Spinal cord (tissue), 10 donors: ENCODE results near the gene PFDN6. TPM values are rescaled to one million over a fixed set of nuclear protein-coding genes. Genes with fewer than 3 reads are reported as not detected.

Experiments
- DNase-seq, 6 donors: peaks; one replicate each; pipeline versions ENCODE4 v3.0.0 to v3.0.0-alpha.2; 2013 to 2015; ENCODE audit warnings: low spot score in 6 of 6, low read depth in 4 of 6
- H3K27ac ChIP-seq: one replicate; pipeline ENCODE4 v1.5.1; 2013; ENCODE audit warnings: low read depth, low read length, control low read depth
- H3K27me3 ChIP-seq: one replicate; pipeline ENCODE4 v1.6.1; 2013; ENCODE audit warnings: low read length; ENCODE audit not compliant: control insufficient read depth, insufficient read depth
- H3K36me3 ChIP-seq: one replicate; pipeline ENCODE4 v1.6.1; 2013; ENCODE audit warnings: low read length; ENCODE audit not compliant: control insufficient read depth, insufficient read depth
- H3K4me1 ChIP-seq: one replicate; pipeline ENCODE4 v1.6.1; 2013; ENCODE audit warnings: low read length; ENCODE audit not compliant: control insufficient read depth, insufficient read depth
- H3K4me3 ChIP-seq: one replicate; pipeline ENCODE4 v1.5.1; 2013; ENCODE audit warnings: low read depth, low read length, control low read depth
- H3K9me3 ChIP-seq: one replicate; pipeline ENCODE4 v1.6.1; 2013; ENCODE audit warnings: low read length; ENCODE audit not compliant: control insufficient read depth, insufficient read depth
- WGBS: methylation state at CpG from one replicate; pipeline ENCODE4 v1.1.5; 2013; ENCODE audit warnings: missing lambda C conversion rate; ENCODE audit not compliant: insufficient coverage; 5-methylcytosine and 5-hydroxymethylcytosine counted together
- polyA plus RNA-seq, 2 donors: library from polyadenylated mRNA; unstranded; fragments of 120-200 nt; gene quantifications; one replicate each; pipeline ENCODE4 v1.2.1, GENCODE V29; 2013; ENCODE audit not compliant: insufficient read length in 2 of 2
- total RNA-seq, 2 donors: library from RNA; depleted of rRNA in 1 of 2; stranded (reverse); fragments of 120-200 nt in 1 of 2; fragments of >200 nt in 1 of 2; gene quantifications; one replicate each; pipeline versions ENCODE4 v1.2.3 to v1.2.4, GENCODE V29; 2013 to 2014
- donor health status: healthy.

PFDN6 gene
- total and polyA plus RNA-seq, 4 donors = 30.4 to 80.2 (median 66.5) TPM

DNA sequence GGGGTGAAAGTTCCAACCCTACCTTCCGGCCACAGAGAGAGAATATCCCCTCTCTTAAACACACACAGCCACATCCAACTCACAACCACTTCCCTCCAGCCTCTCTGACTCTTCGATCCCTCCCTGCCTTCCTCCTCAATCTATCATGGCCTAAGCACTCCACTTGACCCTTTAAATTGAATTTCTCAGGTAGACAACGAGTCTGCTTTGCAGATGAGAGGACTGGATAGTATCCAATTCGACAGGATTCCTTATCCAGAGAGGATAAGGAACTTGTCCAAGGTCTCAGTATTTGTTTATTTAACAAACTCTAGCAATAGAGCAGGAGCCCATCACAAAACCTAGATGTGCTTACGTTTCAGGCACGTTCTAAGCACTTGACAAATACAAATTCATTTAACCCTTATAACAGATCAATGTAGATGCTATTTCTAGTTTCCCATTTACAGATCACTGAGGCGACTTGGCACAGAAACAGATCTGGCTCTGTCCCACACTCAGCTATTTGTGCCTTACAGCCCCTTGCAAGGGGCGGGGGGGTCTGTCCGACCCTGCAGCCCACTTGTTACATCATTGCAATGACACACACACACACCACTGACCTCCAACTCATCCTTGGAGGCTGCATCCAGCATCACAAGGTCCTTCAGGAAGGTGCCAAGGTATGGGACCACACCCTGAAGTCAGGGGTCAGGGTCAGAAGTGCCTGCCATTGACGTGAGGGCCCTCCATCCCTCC is 4.9 kb downstream of the PFDN6 start:
- DNase-seq = no peak
- H3K4me1 ChIP-seq = peaks cover 26% of the 10 kb centered on the region
- no peaks in the 10 kb centered on the region for H3K27me3 ChIP-seq
- H3K4me3 ChIP-seq = no peak overlapping the region
- H3K9me3 ChIP-seq = no peaks in the 10 kb centered on the region
- 88% methylated on average over 7 of the region's 10 CpGs for WGBS
- peaks cover 57% of the 10 kb centered on the region for H3K36me3 ChIP-seq
- H3K27ac ChIP-seq = no peak overlapping the region

DNA sequence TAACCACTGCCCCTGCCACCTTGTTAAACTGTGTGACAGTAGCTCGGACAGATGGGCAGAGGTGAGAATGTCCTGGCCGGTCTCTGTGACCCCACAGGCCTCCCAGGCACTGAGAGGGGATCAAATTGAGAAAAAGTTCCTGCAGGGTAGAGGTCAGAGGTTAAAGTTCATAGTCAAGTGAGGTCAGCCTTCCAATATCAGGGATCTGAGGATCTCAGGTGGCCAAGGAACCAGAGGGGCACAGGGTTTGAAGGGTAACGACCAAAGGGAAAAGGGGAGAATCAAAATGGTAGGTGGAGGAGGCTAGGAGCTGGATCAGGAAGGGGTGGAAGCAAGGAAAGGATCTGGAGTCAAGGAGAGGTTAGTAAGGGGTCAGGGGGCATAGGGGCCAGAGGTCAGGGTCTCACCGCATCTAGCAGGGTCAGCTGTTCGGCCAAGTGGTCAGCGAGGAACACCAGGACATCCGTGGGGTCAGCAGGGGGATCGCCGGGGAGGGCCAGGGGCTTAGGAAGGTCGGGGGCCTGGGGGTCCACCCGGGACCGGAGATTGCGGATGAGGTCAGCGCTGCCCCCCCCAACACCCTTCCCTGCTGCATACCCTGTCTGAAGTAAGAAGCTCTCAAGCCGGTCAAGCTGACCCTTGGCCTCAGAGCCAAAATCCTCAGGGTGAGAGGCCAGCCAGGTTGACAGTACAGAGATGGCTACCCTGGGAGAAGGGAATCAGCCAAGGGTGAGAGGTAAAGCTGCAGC is 6.4 kb downstream of the PFDN6 start:
- Histone ChIP-seq H3K9me3 (no peaks in the 10 kb centered on the region), H3K27me3 (no peaks in the 10 kb centered on the region), H3K27ac (no peak overlapping the region), H3K4me3 (no peak overlapping the region), H3K36me3 (peaks cover 53% of the 10 kb centered on the region), H3K4me1 (peaks cover 28% of the 10 kb centered on the region)
- 87% methylated on average over 15 of the region's 15 CpGs for WGBS
- DNase-seq = no peak

DNA sequence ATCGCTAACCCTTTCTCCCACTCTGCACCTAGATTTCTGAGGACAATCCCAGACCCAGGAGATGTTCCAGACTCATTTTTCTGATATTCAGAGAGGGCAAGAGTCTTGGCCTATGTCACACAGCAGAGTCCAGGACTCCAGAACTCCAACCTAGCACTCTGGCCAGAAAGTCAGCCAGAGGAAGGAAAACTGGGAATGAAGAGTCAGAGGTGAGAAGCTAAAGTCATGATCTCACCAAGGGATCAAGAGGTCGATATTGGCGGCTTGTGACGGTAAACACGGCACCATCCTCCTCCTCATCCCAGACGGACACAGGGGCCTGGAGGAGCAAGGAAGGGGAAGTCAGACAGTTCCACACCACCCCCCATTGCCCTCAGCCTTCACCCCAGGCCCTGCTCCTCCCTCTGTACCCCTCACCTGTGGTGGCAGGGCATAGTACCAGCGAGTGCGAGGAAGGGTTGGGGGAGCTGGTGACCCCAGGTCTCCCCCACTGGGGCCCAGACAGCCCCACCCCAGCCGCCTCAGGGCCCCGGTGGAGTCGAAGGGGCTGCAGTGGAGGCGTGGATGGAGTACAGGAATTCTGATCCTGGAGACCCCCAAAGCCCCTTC is 7.5 kb downstream of the PFDN6 start:
- peak overlapping the region; percentile 99 for H3K4me3 ChIP-seq
- no peaks in the 10 kb centered on the region for H3K27me3 ChIP-seq
- H3K36me3 ChIP-seq = peaks cover 46% of the 10 kb centered on the region
- 60% methylated on average over 3 of the region's 12 CpGs for WGBS
- peaks cover 31% of the 10 kb centered on the region for H3K4me1 ChIP-seq
- no peak overlapping the region for H3K27ac ChIP-seq
- no peak for DNase-seq
- no peaks in the 10 kb centered on the region for H3K9me3 ChIP-seq

DNA sequence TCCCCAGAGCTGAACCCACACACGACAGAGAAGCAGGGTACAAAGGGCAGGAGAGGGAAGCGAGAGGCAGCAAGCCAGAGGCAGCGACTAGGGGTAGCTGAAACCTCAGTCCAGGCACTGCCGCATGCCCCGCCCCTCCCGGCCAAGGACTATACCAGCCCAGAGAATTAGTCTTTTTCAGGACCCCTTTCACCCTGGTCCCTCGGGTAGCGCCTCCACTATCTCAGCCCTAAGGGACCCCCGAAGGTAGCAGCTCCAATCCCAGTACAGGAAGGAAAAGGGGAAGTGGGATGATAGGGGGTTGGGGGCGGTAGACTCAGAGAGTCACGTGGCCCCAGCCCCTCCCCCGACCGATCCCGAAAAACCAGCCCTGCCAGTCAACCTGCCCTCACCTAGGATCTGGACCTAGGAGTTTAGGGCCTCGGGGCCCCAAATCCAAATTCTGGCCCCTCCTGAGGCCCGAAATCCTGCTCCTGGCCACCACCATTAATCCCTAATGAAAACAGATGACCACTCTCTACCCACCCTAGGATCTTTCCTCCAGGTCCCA is 8.1 kb downstream of the PFDN6 start:
- DNase-seq = peak in 2 of 6 donors; percentile 18 to 44
- H3K36me3 ChIP-seq = peaks cover 41% of the 10 kb centered on the region

DNA sequence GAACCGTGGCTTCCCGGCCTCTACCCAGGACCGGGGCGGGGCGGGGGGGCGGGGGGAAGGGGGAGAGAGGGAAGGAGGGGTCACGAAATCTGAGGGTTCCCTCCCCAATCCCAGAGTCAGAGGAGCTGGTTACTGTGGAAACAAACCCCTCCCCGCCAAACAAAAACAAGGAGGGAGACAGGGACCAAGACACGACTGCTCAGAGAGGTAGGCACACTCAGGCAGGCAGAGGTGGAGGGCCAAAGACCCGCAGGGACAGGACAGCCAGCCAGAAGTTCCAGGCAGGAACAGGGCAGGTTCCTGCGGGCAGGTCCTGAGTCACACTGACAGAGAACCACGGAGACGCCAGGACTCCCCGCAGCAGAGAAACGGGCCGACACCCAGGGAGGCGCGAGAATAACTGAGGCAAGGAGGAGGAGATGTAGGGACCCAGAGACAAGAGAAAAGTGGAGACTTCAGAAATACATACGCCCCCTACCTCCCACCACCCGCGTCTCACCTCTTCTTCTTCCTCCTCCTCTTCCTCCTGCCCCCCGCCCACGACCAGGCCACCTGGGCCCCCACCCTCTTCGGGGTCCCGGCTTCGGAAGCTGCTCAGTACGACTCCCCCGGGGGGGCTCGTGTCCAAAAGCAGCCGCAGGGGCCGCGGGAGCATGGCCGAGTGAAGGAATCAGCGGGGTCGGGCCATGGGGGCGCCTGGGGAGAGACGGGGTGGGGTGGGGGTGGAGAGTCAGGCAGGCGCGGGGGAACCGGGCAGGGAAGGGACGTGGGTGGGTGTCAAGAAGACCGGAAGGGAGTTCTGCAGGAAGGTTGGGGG is 8.8 kb downstream of the PFDN6 start:
- H3K36me3 ChIP-seq = peaks cover 44% of the 10 kb centered on the region
- peak in 2 of 6 donors; percentile 55 to 81 for DNase-seq
- 0% methylated on average over 27 of the region's 42 CpGs for WGBS
- H3K9me3 ChIP-seq = no peaks in the 10 kb centered on the region
- peak overlapping the region; percentile 99 for H3K27ac ChIP-seq
- peaks cover 31% of the 10 kb centered on the region for H3K4me1 ChIP-seq
- peak overlapping the region; percentile 99 for H3K4me3 ChIP-seq
- no peaks in the 10 kb centered on the region for H3K27me3 ChIP-seq

More for the DNA sequence above, 8.1 kb downstream of the PFDN6 start:
- Histone ChIP-seq H3K9me3 (no peaks in the 10 kb centered on the region), H3K27me3 (no peaks in the 10 kb centered on the region), H3K4me1 (peaks cover 31% of the 10 kb centered on the region), H3K4me3 (peak overlapping the region; percentile 99), H3K27ac (peak overlapping the region; percentile 78)
- 12% methylated on average over 5 of the region's 16 CpGs for WGBS

DNA sequence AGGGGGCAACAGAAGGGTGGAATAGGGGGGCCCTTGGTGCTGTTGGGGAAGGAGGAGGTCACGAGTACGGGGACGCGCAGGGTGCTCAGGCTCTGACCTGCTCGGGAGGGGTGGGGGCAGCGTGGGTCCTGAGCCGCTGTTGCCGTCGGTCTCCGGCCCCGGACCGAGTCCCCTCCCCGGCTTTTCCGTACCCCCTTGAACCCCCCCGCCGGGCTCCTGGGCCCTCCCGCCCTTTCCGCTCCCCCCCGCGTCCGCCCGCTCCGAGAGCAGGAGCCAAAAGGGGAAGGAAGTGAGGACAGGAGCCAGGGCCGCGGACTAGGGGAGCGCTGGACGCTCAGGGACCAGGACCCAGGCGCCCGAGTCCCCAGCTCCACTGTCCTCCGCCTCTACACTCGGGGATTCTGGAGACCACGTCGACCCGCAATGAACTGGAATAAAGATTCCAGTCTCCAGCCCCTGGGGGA is 9.4 kb downstream of the PFDN6 start, which contains the start of gene RGL2:
RGL2 (minus strand) TSS at position 170 of the 464 bp plus-strand sequence. CDS start 332 bp downstream, outside the sequence.
- H3K36me3 ChIP-seq = peaks cover 40% of the 10 kb centered on the region
- under 1% methylated on average over 28 of the region's 34 CpGs for WGBS

DNA sequence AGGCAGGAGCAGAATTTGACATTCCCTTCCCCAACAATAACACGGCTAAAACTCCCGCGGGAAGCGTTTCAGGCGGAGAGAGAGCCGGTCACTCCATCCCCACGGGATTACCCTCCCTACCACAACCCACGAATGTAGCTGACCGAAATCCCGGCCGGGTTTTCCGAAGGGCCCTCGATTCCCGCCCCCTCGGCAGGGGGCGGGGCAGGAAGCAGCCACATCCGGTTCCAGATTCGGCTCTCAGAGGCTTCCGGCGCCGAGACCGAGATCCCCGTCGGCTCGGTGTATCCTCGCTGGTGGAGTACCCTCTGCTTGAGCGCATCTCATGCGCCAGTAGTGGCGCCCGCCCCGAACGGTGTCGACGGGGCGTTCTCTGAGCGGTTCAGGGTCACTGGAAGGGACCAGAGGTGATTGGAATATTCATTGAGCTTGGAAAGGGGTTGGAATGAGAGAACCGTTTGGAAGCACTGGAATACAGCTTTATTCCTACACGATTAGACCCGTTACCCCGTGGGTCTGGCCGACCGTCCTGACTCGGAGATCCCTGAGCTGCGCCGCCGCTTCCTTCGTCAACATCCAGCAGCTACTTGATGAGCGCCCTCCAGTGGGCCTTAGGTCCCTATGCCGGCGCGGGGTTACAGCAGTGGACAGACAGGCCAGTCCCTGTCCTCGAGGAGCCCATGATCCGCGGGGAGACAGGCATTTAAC is 10.0 kb downstream of the PFDN6 start:
- Histone ChIP-seq H3K4me3 (peak overlapping the region; percentile 99), H3K4me1 (peaks cover 31% of the 10 kb centered on the region), H3K36me3 (peaks cover 43% of the 10 kb centered on the region), H3K27me3 (no peaks in the 10 kb centered on the region), H3K27ac (peak overlapping the region; percentile 99), H3K9me3 (no peaks in the 10 kb centered on the region)
- DNase-seq = peak in 4 of 6 donors; percentile 90 to 98 (median 96)
- 0% methylated on average over 54 of the region's 54 CpGs for WGBS

More for the DNA sequence above, 9.4 kb downstream of the PFDN6 start, which contains the start of gene RGL2:
- Histone ChIP-seq H3K4me1 (peaks cover 31% of the 10 kb centered on the region), H3K4me3 (peak within 1 kb of the TSS; percentile 99), H3K27ac (peak within 1 kb of the TSS; percentile 99), H3K9me3 (no peaks in the 10 kb centered on the region), H3K27me3 (no peaks in the 10 kb centered on the region)
- peak in 2 of 6 donors; percentile 81 to 84 for DNase-seq

DNA sequence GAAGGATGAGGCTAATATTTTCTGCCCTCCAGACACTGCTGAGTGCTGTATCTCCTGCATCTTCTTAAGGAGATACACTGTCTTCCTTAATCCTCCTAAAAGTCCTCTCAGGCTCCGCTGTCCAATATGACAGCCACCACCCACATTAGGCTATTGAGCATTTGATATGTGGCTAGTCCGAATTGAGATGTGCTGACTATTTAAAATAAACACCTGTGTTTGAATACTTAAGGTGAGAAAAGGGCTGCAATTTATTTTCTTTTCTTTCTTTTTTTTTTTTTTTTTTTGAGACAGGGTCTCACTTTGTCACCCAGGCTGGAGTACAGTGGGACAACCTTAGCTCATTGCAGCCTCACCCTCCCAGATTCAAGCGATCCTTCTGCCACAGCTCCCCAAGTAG is 12.5 kb downstream of the PFDN6 start:
- no peak for DNase-seq
- WGBS = no CpG with 5 or more reads among the region's 3 CpGs
- Histone ChIP-seq H3K36me3 (peaks cover 32% of the 10 kb centered on the region), H3K9me3 (no peaks in the 10 kb centered on the region), H3K4me3 (no peak overlapping the region), H3K27me3 (no peaks in the 10 kb centered on the region), H3K4me1 (peaks cover 31% of the 10 kb centered on the region), H3K27ac (no peak overlapping the region)
